KBM-7 (cell line): ENCODE data around the gene IPPK.

Experiments
- DNase-seq: peaks from one replicate; pipeline ENCODE4 v3.0.0-alpha.2; 2015
- in situ Hi-C: fragments of 300-500 bp; cut with MboI; formaldehyde crosslinking; loops from 2 replicates; pipeline ENCODE4 v1.14.3; 2020; ENCODE audit warnings: low sequenced_read_pairs, low pct_unique_long_range_greater_than_20kb, mixed read lengths

IPPK gene

DNA sequence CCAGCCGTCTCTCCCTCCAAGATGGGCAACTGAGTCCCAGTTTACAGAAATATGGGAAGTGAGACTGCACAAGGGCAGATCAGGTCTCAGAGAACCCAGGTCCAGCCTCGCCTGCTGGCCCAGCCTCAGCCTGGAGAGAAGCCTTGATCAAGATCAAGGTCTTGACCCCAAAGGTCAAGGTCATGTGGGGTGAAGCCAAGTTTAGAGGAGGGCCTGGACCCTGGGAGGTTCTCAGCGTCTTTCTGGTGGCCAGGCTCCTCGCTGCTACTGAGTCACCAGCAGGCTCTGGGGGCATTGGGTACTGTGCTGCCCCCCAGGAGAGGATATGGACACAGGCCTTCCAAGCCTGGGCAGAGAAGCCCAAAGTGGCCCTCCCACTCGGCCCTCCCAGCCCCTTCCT lies 8.8 kb downstream of the IPPK start:
- no peak for DNase-seq
- in situ Hi-C loops: no loop called here

DNA sequence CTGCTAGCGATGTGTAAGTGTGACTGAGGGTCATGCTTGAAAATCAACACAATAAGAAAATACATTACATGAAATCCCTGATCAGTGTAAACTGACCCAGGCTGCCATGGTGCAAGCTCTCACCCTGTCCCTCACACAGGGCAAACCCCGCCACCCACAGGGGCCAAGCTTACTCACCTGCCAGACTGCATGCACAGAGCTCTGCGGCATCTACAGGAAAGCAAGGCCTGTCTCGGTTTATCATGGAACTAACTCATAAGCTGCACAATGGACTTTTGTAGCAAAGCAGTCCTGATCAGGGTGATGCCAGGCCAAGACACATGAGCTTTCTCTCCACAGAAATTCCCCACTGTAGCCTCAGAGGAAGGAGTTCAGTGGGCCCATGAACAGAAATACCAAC lies 9.7 kb downstream of the IPPK start:
- DNase-seq: no peak
- in situ Hi-C loops: no loop called here

DNA sequence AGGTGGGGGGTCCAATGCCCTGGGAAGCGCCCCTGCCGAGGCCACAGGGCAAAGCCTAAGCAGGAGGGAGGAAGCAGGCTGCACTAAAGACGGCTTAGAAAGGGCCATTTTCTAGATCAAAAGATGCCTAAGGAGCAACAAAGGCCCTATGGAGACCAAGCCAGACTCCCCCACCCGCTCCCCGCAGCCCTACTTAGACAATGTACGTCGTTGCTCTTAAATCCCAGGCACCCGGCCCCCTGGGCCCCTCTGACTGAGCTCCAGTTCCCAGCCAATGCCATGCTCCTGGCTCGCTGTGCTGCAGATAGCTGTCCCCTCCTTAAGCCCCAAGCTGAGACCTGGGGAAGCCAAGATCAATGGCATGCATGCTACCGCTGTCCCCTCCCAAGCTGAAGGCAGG lies 10.3 kb downstream of the IPPK start:
- in situ Hi-C loops: no loop called here
- no peak for DNase-seq

DNA sequence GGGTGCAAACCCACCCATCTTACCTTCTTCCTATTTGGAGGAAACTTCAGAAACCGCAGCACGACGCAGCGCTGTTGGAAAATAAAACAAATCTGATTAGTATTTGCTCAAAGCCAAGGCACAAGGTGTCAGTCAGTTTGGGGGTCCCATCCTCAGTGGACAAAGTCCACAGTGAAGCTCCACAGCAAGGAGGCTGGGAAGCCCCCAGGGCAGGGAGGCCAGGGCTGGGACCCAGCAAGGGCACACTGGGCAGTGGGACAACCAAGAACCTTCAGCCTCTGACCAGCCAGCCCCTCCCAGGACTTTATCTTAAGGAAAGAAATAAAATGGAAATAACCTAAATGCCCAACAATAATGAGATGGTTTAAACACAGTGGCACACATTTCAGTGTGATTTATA lies 11.3 kb downstream of the IPPK start:
- no peak for DNase-seq
- in situ Hi-C loops: no loop called here

DNA sequence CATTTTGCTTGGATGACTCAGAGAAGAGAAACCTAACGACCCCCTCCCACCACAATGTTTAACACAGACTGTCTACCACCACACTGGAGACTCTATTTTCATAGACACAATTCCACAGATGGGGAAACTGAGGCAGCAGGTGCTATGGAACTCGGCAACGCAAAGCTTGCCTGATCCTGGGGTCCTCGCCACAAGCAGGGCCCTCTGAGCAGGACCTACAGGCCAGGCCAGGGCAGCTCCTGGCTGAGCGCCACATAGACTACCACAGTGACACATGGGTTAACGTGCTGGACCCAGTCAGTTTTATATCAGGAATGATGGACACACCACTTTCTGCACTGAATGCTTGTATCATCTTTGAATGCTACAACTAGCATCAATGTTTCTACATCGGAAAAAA lies 11.8 kb downstream of the IPPK start:
- no peak for DNase-seq
- in situ Hi-C loops: no loop called here

DNA sequence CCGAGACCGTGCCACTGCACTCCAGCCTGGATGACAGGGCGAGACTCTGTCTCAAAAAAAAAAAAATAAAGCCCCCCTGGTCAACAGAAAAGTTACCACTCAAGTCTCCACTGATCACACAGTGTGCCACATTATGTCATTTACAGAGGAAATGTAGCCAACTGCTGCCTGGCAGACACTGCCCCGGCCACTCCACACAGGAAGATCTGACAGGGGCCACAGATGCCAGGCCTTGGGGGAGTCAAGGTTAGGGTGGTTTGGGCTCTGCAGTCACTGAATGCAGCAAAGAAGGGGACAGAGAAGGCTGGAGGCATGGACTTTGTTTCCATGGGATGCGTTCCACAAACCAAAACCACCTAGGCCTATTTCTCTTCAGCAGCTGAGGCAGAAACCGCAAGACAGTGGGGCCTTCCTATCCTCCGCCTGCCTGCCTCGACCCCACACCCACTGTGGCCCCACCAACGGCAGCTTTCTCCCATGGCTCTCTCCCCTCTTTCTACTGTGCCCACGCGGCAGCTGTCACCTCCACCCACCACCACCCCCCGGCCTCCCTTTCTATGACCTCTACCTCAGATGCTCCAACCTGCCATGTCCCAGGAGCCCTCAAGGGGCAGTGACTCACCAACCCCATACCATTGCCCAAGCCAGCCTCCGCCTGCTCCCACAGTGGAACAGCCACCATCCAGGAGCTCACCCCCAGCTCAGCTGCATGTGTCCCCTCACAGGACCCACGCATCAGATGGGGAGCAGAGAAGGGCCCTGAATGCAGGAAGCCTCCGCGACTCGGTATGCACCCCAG lies 12.4 kb downstream of the IPPK start:
- DNase-seq: no peak
- in situ Hi-C loops: no loop called here

DNA sequence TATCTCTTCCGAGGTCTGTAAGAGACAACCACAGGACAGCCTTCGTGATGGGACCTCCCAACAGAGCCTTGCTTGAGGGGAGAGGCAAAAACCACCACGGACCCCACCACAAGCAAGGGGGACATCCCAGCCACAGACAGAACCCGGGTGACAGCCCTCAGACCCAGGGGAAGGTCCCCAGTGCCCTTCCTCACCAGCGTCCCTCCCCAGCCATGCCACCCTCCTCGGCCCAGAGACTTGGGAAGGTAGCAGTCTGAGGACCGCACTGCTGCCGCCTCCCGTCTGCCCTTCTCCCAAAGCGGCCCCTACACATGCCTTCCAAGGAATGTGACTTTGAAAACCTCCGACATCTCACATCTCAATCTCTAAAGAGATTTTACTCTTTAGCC lies 13.4 kb downstream of the IPPK start:
- in situ Hi-C loops: no loop called here

DNA sequence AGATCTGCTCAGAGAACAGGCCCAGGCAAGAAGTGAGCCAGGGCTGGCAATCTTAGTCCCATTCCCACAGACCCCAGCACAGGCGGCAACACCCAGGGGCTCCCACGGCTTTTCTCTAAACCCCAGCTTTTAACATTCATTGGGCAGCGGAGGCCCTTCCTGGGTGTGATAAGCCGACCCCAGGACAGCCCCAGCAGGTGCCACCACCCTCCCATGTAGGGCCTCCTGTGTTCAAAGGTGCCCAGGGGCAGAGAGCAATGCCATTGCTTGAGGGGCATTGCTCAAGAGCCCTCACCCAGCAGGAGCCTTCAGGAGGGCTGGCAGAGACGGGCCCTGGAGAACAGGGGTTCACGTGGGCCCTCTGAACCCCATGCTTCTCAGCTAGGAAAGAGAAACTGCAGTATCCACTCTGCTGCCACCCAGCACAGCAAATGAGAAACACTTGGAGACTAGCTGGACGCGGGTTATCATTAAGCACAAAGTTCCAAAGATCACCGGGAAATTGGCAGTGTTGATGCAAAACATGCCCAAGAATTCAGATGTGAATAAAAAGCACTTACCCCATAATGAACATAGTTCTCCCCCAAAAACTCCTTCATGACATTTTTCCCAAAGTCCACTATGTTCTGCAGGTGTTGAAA lies 13.9 kb downstream of the IPPK start:
- in situ Hi-C loops: no loop called here
- no peak for DNase-seq

More for the DNA sequence above, 13.4 kb downstream of the IPPK start:
- no peak for DNase-seq

DNA sequence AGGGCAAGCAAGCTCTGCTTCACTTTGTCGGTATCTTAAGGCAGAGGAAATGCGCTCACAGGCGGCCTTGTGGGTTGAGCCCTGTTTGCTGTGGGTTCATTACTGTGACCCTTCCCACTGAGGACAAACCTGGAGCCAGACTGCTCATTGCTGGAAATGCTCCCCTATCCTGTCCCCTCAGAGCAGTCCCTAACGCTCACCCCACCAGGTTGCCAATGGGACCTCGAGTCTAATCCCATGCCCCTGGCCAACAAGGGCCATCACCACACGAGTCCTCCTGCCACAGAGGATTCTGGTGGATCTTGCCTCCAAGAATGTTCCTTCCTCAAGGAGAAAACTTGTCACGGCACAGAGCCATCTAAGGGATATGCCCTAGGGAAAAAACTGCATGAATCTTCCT lies 14.6 kb downstream of the IPPK start:
- no peak for DNase-seq
- in situ Hi-C loops: no loop called here

DNA sequence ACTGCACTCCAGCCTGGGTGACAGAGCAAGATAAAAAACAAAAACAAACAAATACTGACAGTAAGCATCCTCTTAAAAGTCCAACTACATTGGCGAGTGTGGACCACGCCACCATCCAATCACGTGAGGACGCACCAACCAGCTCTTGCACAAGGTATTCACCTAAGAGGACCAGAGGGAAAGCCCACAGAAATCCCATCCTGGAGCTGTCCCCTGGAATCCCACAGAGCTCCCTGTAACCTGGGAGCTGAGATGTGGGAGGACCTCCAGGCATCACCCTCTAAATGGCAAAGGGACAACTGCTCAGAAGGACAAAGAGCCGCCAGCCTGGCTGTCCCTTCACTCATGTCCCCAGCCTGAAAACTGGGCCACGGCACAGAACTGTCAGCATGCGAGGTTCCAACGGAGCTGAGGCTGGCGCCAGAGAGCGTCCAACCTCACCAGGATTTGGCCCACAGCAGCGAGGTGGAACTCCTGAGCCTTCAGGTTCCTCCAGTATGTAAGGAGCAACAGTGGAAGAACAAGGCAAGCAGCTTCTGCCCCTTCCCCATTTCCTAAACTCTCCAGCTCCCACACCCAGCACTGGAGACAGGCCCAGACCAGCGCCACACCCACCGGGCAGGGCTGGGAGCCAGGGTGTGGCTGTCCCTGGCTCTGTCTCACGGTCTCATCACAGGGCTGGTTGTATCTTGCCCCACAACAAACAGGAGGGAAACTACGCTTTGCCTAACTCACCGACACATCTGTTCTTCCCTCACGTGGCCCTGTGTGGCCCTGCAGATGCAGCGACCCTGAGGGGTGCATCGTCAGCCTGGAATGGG lies 15.2 kb downstream of the IPPK start:
- no peak for DNase-seq
- in situ Hi-C loops: no loop called here

DNA sequence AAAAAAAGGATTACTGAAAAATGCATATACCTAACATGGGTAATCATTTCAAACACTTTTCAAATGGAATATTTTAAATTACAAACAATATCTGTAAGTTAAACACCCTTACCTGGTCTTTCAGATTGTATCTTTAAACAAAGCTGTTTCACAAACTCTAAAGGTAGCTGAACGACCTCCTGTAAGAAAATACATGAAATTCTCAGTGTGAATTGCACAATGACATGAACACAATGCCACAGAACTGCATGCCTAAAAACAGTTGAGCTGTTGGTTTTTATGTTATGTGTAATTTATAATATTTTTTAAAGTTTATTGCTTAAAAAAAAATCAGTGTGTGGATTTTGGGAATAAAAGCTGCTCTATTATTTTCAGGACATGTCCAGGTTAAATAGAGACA lies 17.5 kb downstream of the IPPK start:
- no peak for DNase-seq
- in situ Hi-C loops: no loop called here

DNA sequence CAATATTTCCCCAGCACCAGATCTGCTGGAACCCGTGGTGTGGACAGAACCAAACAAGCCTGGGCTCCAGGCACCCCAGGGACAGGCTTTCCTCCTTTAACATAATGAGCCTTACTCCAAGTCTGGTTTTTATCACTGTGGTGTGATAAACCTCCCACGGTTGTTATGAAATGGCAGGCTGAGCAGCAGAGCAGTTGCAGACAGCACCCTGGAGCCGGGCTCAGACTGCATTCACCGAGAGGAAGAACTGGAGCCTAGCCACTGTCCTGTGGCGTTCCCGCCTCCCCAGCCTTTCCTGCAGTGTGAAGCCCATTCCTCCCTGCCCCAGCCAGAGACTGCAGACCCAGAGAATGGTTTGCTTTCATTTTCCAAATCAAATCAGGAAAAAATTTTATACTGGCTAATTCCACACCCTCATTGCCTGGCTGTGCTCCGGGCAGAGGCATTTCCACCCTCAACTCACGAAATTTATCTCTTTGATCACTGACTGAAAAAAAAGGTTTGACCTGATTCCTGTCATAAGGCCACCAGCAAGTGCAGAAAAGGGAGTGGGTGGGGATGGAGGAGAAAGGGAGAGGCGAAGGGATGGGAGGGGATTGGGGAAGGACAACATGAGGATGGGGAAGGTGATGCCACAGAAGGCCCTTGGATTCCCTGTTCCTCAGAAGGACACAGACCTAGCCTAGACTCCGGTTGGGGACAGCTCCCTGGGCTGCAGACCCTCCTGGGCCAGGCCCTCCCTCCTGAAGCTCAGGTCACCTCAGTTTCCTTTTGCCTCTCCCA lies 18.9 kb downstream of the IPPK start:
- in situ Hi-C loops: no loop called here
- DNase-seq: no peak

DNA sequence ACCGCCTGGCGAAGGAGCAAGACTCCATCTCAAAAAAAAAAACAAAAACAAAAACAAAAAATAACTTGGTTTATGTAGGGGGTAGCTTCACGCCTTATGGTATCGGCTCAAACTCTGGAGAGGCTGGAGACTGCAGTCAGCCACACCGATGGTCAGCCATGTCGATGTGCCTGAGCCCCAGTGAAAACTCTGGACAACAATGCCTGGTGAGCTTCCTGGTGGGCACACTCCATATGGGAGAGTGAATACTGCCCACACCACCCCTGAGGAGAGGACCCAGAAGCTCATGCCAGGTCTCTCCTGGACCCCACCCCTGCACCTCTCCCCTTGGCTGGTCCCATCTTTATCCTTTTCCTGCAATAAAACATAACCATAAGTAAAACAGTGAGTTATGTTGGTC lies 19.6 kb downstream of the IPPK start:
- in situ Hi-C loops: no loop called here
- no peak for DNase-seq

DNA sequence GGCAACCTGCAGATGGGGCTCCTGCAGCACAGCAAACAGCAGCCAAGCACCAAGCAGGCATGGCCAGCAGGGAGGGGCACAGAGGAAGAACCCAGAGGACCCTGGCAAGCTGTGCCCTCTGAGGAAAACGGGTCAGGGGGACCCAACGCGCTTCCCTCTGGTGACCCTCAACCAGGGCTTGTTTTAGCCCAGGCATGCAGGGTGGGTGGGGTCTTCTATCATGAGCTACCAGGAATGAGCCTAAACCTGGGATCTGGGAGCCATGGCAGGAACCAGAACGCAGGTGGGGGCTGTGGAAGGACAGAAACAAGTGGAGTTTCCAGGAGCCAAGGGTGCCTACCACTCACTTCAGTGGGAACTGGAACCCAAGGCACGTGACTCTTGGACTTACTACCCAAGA lies 20.9 kb downstream of the IPPK start:
- DNase-seq: no peak
- in situ Hi-C loops: loop anchor here (25.0 kb wide), 1 partner anchor 512 kb away; no protein-coding TSS in a partner anchor

DNA sequence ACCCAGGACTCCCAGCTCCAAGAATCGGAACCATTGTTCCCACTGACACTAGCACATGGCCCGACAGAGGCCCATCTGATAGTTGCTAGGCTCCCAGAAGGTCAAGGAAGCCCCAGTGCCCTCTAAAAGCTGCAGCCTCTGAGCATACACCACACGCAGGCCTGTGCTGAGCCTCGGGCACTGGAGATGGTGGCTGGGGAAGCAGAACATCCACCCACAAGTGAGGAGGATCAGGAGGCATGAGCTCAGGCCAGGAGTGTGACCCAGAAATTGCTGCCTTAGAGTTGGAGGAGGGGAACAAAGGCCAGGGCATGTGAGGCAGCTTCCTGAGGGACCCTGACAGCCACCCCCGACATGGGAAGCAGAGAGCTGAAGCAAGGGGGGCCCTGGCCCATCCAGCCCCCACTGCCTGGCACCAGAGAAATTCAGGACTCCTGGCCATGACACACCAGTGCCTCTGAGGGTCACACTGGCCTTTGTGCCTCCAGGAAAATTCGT lies 21.4 kb downstream of the IPPK start:
- in situ Hi-C loops: loop anchor here (25.0 kb wide), 1 partner anchor 511 kb away; no protein-coding TSS in a partner anchor
- no peak for DNase-seq

DNA sequence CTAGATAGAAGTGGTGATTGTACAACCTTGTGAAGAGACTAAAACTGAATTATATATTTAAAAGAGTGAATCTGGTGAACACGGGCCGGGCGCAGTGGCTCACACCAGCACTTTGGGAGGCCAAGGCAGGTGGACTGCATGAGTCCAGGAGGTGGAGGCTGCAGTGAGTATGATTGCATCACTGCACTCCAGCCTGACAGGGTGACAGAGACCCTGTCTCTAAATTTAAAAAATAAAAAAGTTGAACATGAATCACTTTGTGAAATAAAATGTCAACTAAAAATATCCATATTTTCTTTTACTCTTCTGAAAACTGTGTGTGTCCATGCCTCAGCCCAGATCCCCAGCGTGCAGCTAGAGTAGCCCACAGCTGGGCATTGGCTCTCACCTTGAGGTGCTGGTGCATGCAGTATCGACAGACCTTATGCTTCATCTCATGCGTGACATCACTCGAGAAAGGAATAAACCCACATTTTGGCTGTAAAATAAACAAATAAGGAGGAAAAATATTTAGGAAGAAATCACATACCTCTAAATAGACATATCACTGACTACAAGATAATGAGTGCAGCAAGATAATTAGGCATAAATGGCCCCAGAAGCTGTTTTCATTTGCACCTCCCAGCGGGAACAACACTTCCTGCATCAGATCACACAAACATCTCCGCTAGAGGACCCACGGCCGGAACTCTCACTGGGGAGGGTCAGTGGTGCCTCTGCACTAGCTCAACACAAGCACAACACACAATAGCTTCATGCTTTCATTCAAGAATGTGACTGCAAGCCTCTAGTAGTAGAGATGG lies 22.1 kb downstream of the IPPK start:
- in situ Hi-C loops: loop anchor here (25.0 kb wide), 1 partner anchor 511 kb away; no protein-coding TSS in a partner anchor
- no peak for DNase-seq

DNA sequence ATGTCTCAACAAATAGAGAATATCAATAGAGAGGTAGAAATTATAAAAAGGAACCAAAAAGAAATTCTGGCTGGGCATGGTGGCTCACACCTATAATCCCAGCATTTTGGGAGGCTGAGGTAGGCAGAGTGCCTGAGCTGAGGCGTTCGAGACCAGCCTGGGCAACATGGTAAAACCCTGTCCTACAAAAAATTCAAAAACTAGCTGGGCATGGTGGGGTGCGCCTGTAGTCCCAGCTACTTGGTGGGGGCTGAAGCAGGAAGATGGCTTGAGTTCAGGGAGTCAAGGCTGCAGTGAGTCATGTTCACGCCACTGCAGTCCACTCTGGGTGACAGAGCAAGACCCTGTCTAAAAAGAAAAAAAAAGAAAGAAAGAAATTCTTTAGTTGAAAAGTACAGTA lies 24.9 kb downstream of the IPPK start:
- DNase-seq: no peak
- in situ Hi-C loops: loop anchor here (25.0 kb wide), 1 partner anchor 508 kb away; no protein-coding TSS in a partner anchor

DNA sequence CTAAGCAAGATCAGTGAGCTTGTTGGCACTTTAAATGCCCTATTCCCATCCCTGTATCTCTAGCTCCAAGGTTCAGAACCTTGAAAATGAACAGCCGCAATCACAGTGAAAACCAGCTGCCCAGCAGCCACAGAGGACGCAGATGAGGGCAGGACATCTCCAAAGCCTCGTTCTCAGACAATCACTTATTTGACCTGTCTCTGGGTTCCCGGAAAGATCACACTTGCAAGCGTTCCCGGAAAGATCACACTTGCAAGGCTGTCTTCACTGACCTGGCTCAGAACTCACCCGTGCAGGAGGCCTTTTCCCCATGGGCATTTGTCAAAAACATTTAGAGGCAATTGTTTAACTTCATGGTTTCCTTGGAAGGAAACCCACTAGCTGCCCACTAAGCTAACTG lies 25.7 kb downstream of the IPPK start:
- in situ Hi-C loops: loop anchor here (25.0 kb wide), 1 partner anchor 507 kb away; no protein-coding TSS in a partner anchor
- DNase-seq: no peak
